ENCODE data around the gene UQCRHL.
A peak's percentile ranks its signal among the peaks of the same experiment; 100 is the strongest.

UQCRHL gene

GRCh38 chr1:15799928-15800835 lies 7.3 kb downstream of the UQCRHL start:
- TF ChIP-seq ARNT (IDR thresholded peaks at IDR 0.05) = no peak
- TF ChIP-seq BHLHE40 (IDR thresholded peaks at IDR 0.05; ENCODE audit: borderline replicate concordance) = no peak
- no peak for TF ChIP-seq SP1 (IDR thresholded peaks at IDR 0.05)
- ChIA-PET CTCF (interaction anchor here (1.7 kb wide), 1 partner anchor 15 kb away, joined by 7 read pairs; no protein-coding TSS in a partner anchor), POLR2A (interaction anchor here (1.0 to 3.1 kb wide), 3 partner anchors 32 to 47 kb away, joined by 3 to 19 read pairs (median 4); partner anchors contain the start of gene SPEN)
- peak; percentile 37 for DNase-seq (ENCODE audit: extremely low spot score)

- POLR2A ChIA-PET = interaction anchor here (0.7 to 1.4 kb wide), 4 partner anchors 26 to 50 kb away, joined by 3 to 4 read pairs (median 4); partner anchors contain the start of gene SPEN
- TF ChIP-seq FOXM1 (IDR thresholded peaks at IDR 0.05; ENCODE audit: borderline replicate concordance) = no peak
- no peak for TF ChIP-seq NFRKB (IDR thresholded peaks at IDR 0.05)
- no peak for TF ChIP-seq FOXK2 (IDR thresholded peaks at IDR 0.05)
- no peak for TF ChIP-seq ELF4 (IDR thresholded peaks at IDR 0.05)
- TF ChIP-seq SP1 (IDR thresholded peaks at IDR 0.05) = no peak
- no peak for TF ChIP-seq ARNT (IDR thresholded peaks at IDR 0.05)
- no peak for TF ChIP-seq L3MBTL2 (conservative IDR thresholded peaks at IDR 0.05)
- TF ChIP-seq SUZ12 (IDR thresholded peaks at IDR 0.05) = no peak
- no peak for TF ChIP-seq TARDBP (IDR thresholded peaks at IDR 0.05)
- TF ChIP-seq FOXA1 (IDR thresholded peaks at IDR 0.05) = no peak
- DNase-seq (ENCODE audit: extremely low spot score) = no peak
- CTCF ChIA-PET = interaction anchor here (0.6 kb wide), 1 partner anchor 198 kb away, joined by 3 read pairs; no protein-coding TSS in a partner anchor
Observed at GRCh38 chr1:15799004-15799867, 8.2 kb downstream of the UQCRHL start.

GRCh38 chr1:15797614-15798390 lies 9.6 kb downstream of the UQCRHL start:
- DNase-seq (ENCODE audit: extremely low spot score) = no peak
- TF ChIP-seq FOXA1 (IDR thresholded peaks at IDR 0.05) = no peak
- no peak for TF ChIP-seq LEF1 (IDR thresholded peaks at IDR 0.05; ENCODE audit: borderline replicate concordance)
- ChIA-PET POLR2A (interaction anchor here (4.2 kb wide), 1 partner anchor 51 kb away, joined by 27 read pairs; the partner anchor contains the start of gene SPEN), CTCF (no interaction called here)

- CTCF ChIA-PET = interaction anchor here (0.6 to 1.0 kb wide), 5 partner anchors 22 to 625 kb away, joined by 3 to 8 read pairs (median 3); no protein-coding TSS in a partner anchor
- DNase-seq (ENCODE audit: extremely low spot score) = no peak
- TF ChIP-seq CTBP1 (IDR thresholded peaks at IDR 0.05; ENCODE audit: borderline replicate concordance) (no peak), PKNOX1 (IDR thresholded peaks at IDR 0.05) (no peak), SUZ12 (IDR thresholded peaks at IDR 0.05) (no peak), TARDBP (IDR thresholded peaks at IDR 0.05) (no peak), ARNT (IDR thresholded peaks at IDR 0.05) (no peak), ELF4 (IDR thresholded peaks at IDR 0.05) (no peak), LEF1 (IDR thresholded peaks at IDR 0.05; ENCODE audit: borderline replicate concordance) (no peak), NFRKB (IDR thresholded peaks at IDR 0.05) (no peak), HDGF (IDR thresholded peaks at IDR 0.05; ENCODE audit: borderline replicate concordance) (no peak), FOXM1 (IDR thresholded peaks at IDR 0.05; ENCODE audit: borderline replicate concordance) (no peak), SP1 (IDR thresholded peaks at IDR 0.05) (no peak), FOXA1 (IDR thresholded peaks at IDR 0.05) (no peak), FOXK2 (IDR thresholded peaks at IDR 0.05) (no peak)
- POLR2A ChIA-PET = interaction anchor here (1.6 to 4.2 kb wide), 3 partner anchors 38 to 53 kb away, joined by 3 to 27 read pairs (median 26); partner anchors contain the start of gene SPEN
Observed at GRCh38 chr1:15796086-15796462, 11.4 kb downstream of the UQCRHL start.

GRCh38 chr1:15788624-15789301 lies 18.7 kb downstream of the UQCRHL start:
- CTCF ChIA-PET = interaction anchor here (0.6 kb wide), 1 partner anchor 26 kb away, joined by 7 read pairs; no protein-coding TSS in a partner anchor
- POLR2A ChIA-PET = no interaction called here
- TF ChIP-seq ZNF384 (IDR thresholded peaks at IDR 0.05) (no peak), PKNOX1 (IDR thresholded peaks at IDR 0.05) (peak; percentile 84), SUZ12 (IDR thresholded peaks at IDR 0.05) (no peak), CTBP1 (IDR thresholded peaks at IDR 0.05; ENCODE audit: borderline replicate concordance) (no peak)
- no peak for DNase-seq (ENCODE audit: extremely low spot score)

GRCh38 chr1:15786581-15786980 lies 20.9 kb downstream of the UQCRHL start:
- ChIA-PET CTCF (no interaction called here), POLR2A (no interaction called here)
- TF ChIP-seq L3MBTL2 (conservative IDR thresholded peaks at IDR 0.05) (no peak), FOXM1 (IDR thresholded peaks at IDR 0.05; ENCODE audit: borderline replicate concordance) (no peak), ARNT (IDR thresholded peaks at IDR 0.05) (no peak), LEF1 (IDR thresholded peaks at IDR 0.05; ENCODE audit: borderline replicate concordance) (no peak), SP1 (IDR thresholded peaks at IDR 0.05) (no peak), ELF4 (IDR thresholded peaks at IDR 0.05) (no peak), TARDBP (IDR thresholded peaks at IDR 0.05) (no peak), FOXK2 (IDR thresholded peaks at IDR 0.05) (no peak), CTBP1 (IDR thresholded peaks at IDR 0.05; ENCODE audit: borderline replicate concordance) (no peak), BHLHE40 (IDR thresholded peaks at IDR 0.05; ENCODE audit: borderline replicate concordance) (no peak), SUZ12 (IDR thresholded peaks at IDR 0.05) (no peak), HDGF (IDR thresholded peaks at IDR 0.05; ENCODE audit: borderline replicate concordance) (no peak), ZNF384 (IDR thresholded peaks at IDR 0.05) (no peak), PKNOX1 (IDR thresholded peaks at IDR 0.05) (no peak)
- no peak for DNase-seq (ENCODE audit: extremely low spot score)
